GM11168 (cell line): ENCODE measurements around the gene TSC22D4.

ENCODE experiments used
- in situ Hi-C: fragments of 300-500 bp; cut with MboI; formaldehyde crosslinking; loops from one replicate; pipeline ENCODE4 v1.12.0; 2022; ENCODE audit warnings: low sequenced_read_pairs; ENCODE audit not compliant: unreplicated experiment

The TSC22D4 gene

DNA sequence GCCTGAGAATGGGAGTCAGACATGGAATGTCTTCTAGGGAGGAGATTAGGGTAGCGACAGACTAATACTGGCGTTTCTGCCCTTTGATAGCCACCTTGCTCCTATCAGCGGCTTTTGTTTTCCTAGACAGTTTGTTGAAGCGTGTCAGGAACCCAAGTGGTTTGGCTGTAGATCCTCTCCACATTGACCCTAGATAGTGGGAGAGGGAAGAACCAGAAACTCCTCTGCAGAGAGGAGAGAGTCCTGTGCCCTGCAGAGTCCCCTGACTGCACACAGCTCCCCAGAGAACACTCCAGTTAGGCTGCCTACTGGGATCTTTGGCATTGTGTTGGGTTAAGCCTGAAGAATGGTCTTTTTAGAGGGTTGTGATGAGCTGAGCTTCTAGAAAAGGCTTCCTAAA lies 47.0 kb downstream of the TSC22D4 start:
- in situ Hi-C loops, result no loop called here

DNA sequence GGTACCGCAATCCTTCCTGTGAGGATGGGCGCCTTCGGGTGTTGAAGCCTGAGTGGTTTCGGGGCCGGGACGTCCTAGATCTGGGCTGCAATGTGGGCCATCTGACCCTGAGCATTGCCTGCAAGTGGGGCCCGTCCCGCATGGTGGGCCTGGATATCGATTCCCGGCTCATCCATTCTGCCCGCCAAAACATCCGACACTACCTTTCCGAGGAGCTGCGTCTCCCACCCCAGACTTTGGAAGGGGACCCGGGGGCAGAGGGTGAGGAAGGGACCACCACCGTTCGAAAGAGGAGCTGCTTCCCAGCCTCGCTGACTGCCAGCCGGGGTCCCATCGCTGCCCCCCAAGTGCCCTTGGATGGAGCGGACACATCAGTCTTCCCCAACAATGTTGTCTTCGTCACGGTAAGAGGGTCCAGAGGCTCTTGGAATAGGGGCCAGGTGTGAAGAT lies 47.7 kb downstream of the TSC22D4 start:
- in situ Hi-C loops, result no loop called here

DNA sequence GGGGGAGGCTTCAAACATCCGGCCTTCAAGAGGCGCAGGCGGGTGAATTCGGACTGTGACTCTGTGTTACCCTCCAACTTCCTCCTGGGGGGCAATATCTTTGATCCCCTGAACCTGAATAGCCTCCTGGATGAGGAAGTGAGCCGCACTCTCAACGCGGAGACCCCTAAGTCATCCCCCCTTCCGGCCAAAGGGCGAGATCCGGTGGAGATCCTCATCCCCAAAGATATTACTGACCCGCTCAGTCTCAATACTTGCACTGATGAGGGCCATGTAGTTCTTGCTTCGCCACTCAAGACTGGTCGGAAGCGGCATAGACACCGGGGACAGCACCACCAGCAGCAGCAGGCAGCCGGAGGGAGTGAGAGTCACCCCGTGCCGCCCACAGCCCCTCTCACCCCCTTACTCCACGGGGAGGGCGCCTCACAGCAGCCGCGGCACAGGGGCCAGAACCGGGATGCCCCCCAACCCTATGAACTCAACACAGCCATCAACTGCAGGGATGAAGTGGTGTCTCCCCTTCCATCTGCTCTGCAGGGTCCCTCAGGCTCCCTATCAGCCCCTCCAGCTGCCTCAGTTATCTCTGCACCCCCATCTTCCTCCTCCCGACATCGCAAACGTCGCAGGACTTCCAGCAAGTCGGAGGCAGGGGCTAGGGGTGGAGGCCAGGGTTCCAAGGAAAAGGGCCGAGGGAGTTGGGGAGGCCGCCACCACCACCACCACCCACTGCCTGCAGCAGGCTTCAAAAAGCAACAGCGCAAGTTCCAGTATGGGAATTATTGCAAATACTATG lies 48.3 kb downstream of the TSC22D4 start:
- in situ Hi-C loops, result no loop called here

DNA sequence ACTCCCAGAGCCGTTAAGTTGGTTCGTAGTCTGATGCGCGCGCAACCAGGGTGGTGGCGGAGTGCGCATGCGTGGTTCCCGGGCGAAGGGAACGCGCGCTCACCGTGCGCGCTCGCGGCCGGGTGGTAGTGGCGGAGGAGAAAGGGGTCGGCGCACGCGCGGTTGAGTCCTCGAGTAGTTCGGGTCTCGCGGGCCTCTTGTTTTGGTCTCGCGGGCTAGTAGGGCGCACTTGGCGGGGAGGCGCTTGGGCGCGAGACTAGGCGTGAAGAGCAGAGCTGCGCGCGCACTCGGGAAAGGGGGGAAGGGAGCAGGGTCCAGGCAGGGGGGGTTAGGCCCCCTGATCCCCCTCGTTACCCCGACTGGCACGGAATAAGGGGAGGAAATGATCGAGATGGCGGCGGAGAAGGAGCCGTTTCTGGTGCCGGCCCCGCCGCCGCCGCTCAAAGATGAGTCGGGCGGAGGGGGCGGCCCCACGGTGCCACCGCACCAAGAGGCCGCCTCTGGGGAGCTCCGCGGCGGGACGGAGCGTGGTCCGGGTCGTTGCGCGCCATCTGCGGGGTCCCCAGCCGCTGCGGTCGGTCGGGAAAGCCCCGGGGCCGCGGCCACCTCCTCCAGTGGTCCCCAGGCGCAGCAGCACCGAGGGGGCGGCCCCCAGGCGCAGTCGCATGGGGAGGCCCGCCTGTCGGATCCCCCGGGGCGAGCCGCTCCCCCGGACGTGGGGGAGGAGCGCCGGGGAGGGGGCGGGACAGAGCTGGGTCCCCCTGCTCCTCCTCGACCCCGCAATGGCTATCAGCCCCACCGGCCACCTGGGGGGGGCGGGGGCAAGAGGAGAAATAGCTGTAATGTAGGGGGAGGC lies 49.1 kb downstream of the TSC22D4 start, which contains the start of gene MEPCE:
Gene MEPCE, plus strand, starts transcription at position 195 of the 856 bp plus-strand sequence. Its CDS starts 188 bp downstream, at position 383.
- in situ Hi-C loops, result no loop called here

DNA sequence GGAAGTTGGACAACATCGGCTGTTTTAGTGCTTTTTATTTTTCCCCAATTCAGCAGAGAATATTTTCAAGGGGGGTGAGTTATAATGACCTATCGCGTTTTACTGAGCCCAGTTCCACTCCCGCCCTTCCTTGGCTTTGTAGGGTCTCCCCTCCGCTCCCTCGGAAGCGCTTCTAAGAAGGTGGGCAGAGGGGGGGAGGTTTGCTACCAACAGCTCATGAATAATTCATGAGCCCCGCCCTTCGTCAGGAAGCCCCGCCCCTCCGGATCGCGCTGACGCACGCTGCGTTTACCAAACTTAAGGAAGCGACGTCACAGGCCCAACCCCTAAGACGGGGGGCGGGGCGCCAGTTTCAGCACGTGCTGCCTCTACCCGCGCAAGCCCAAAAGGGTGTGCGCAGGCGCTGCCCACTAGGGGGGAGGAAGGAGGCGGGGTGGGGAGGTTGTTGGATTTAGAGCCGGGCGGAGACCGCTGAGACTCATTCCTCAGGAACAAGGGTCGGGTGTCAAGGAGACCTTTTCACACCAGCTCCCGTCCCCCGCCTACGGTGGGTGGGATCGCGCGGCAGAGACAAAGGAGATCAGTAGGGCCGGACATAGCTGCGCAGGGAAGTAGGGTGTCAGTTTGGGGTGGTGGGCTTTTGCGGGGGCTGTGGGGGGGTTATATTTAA lies 49.9 kb downstream of the TSC22D4 start:
- in situ Hi-C loops, result no loop called here

DNA sequence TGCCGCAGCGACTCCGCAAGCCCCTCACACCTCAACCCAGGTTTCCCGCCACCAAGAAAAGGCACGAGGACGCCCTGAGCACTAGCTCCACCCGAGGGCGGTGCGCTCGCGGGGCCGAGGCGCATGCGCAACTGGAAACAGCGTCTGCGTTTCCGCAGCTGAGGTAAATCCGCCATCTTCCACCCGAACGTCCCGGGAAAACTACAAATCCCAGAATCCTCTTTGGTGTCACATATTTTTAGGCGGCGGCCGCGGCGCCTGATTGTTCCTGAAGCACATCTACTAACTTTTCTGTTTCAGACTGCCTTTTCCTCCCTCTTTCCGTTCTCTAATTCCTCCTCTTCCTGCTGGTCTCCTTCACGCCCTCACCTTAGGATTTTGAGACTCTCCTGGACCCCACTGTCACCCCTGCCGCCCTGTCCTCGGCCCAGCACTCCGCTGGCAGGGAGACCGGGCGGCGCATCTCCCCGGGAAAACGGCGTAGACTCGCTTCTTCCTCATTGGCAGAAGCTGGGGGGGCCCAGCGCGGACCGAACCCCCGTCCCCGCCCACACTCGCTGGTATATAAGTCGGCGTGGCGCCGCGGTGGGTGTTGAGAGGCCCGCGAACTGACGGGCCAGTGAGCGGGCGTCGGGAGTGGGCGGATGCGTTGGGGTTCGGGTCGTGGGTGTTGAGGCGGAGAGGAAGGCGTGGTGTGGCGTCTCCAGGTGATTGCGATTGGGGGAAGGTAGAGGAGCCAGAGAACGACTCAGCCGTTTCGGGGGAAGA lies 50.6 kb downstream of the TSC22D4 start, which contains the start of gene ZCWPW1:
Gene ZCWPW1, minus strand, starts transcription at position 505 of the 768 bp plus-strand sequence. CDS start 8,054 bp downstream, outside the sequence.
- in situ Hi-C loops, result no loop called here

DNA sequence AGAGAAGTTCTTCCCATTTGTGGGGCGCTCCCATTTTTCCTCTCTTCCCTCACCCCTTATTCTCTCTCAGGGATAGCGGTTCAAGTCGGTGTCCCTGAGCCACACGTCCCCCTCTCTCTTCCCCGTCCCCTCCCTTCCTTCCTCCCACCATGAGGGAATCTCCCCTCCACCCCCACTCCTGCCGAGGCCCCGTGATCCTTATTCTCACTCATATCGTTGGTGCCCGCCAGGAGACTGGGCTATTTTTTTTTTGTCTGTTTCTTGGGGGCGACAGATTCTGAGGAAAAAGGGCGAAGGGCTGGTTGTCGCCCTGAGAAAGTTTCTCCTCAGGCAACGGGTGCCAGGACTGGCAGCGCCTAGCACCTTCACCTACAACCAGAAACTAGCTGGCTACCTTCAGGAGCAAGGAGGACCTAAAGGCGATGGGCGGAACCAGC lies 51.2 kb downstream of the TSC22D4 start:
- in situ Hi-C loops, result no loop called here

DNA sequence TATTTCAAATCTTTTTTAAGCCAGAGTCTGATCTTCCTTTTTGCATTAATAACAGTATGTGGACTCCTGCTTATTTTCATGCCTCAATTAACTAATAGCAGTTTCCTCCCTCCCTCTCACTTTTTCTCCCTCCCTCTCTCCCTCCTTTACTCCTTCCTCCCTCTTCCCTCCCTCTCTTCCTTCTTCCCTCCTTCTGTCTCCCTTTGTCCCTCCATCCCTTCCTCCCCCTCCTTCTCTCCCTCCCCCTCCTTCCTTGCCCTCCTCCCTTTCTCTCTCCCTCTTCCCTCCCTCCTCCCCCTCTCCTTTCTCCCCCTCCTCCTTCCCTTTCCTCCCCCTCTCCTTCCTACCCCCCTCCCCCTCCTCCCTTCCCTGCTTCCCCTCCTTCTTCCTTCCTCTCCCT lies 52.5 kb downstream of the TSC22D4 start:
- in situ Hi-C loops, result no loop called here

DNA sequence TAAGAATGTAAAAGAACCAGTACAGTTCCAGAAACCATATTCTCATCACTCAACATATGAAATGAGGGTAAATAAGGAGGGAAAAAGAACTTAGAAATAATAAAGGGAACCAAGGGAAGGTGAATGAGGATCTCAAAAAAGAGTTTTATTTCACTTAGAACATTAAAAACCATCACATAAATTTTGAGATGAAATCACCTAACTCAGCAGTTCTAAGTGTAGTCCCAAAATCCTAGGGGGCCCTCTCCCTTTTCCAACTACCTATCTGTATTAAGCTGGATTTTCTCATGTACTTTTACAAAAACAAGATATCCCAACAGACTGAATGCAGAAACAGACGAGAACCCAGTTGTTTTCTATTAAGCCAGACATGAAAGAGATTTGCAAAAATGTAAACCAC lies 53.7 kb downstream of the TSC22D4 start:
- in situ Hi-C loops, result no loop called here

DNA sequence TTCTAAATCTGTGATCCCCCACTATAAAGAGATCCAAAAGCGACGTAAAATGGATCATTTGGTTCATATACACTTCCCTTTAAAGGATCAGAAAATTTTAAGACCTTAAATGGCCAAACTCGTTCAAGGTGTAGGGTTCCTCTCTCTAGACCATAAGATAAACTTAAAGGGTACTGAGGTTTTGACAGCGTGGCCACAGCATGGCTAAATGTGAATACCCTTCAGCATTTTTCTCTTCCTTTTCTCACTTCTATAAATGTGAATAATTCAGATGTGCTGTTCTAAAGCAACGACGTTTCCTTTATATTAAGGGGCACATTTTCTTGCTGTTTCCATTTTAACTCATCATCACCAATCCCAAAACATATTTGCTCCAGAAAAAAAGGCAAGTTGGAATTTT lies 55.7 kb downstream of the TSC22D4 start:
- in situ Hi-C loops, result no loop called here

DNA sequence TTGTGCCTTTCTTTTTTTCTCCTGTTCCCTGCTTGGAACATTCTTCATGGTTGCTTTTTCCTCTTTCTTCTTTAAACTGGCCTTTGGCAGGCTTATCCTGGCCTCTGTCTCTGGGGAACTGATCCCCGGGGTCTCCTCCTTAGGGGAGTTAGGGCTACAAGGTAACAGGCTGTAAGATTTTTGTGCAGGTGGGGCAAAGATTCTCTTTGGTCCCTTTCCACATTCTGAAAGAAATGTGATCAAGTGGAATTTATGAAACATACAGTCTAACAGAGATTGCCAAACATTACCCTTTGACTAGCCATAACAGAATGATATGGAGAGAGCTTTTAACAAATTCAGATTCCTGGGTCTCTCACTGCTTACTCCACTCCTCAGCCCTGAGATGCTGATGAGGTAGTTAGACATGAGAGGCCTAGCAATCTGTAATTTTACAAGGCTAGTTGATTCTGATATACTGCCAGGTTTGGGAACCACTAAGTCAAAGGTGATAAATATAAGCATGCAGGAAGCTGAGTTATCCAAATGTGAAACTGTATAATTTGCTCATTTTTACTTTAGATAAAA lies 59.3 kb downstream of the TSC22D4 start:
- in situ Hi-C loops, result no loop called here

DNA sequence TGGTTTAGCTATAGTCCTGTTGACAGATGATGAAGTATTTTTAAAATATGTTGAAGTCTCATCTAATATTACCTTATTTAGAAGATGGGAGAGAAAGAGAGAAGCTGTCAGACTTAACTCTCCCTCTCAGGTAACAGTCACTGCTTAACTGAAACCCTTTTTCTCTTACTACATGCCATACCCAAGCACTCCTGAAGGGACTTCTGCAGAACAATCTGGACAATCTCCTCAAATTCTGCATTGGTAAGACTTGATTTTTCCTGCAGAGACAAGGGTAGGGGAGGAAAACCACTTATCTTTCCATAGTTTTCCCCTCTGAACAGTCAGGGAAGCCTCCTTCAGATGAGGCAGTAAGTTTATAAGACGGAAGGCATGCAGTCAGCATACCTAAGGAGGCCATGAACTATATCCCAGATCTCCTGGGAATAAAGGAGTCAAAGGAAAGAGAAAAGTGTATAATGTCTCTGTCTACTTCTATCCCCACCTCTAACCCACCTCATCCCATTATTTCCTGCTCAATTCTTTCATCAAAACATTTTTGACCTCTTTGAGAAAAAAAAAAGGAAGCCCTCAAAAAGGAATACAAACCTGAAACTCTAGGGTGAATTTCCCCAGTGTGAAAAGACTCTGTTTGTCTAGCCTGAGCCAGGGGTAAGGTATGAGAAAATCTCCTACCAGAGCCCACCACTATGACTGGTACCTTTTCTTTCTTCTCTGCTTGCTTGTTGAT lies 59.9 kb downstream of the TSC22D4 start:
- in situ Hi-C loops, result no loop called here
